ENCODE measurements around the gene KCTD14. TPM values are rescaled to one million over a fixed set of nuclear protein-coding genes. Genes with fewer than 3 reads are reported as not detected.

KCTD14 gene
- total RNA-seq, 1 donor = not detected

- Histone ChIP-seq H3K4me3 (ENCODE audit: low read length) (no peak overlapping the region), H3K27me3 (ENCODE audit: insufficient read depth, low read length) (no peaks in the 10 kb centered on the region), H3K4me1 (ENCODE audit: insufficient read depth, low read length) (no peaks in the 10 kb centered on the region), H3K9me3 (ENCODE audit: low read depth, low read length) (no peaks in the 10 kb centered on the region)
Measured at GRCh38 chr11:77967753-77968152, 55.3 kb downstream of the KCTD14 start.

- H3K4me3 ChIP-seq (ENCODE audit: low read length) = no peak overlapping the region
- no peaks in the 10 kb centered on the region for H3K9me3 ChIP-seq (ENCODE audit: low read depth, low read length)
- no peaks in the 10 kb centered on the region for H3K27me3 ChIP-seq (ENCODE audit: insufficient read depth, low read length)
- no peaks in the 10 kb centered on the region for H3K4me1 ChIP-seq (ENCODE audit: insufficient read depth, low read length)
Measured at GRCh38 chr11:77967121-77967520, 56.0 kb downstream of the KCTD14 start.

DNA sequence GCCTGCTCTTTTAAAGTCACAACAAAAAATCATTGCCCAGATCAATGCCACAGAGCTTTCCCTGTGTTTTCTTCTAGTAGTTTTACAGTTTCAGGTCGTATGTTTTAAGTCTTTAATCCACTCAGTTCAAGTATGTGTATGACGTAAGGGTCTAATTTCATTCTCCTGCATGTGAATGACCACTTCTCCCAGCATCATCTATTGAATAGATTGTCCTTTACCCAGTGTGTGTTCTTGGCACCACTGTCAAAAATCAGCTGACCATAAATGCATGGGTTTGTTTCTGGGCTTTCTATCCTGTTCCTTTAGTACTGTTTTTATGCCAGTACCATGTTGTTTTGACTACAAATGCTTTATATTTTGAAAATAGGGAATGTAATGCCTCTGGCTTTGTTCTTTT, 56.7 kb downstream of the KCTD14 start:
- no peaks in the 10 kb centered on the region for H3K9me3 ChIP-seq (ENCODE audit: low read depth, low read length)
- H3K4me3 ChIP-seq (ENCODE audit: low read length) = no peak overlapping the region
- no peaks in the 10 kb centered on the region for H3K27me3 ChIP-seq (ENCODE audit: insufficient read depth, low read length)
- H3K4me1 ChIP-seq (ENCODE audit: insufficient read depth, low read length) = no peaks in the 10 kb centered on the region

Other genes starting within 250 kb of the KCTD14 start
- 136 TPM for gene RSF1, start 202.6 kb downstream of the KCTD14 start, total RNA-seq
- 2.8 TPM for gene AAMDC, start 202.1 kb downstream of the KCTD14 start, total RNA-seq
- gene INTS4, start 28.6 kb downstream of the KCTD14 start, total RNA-seq = 63.8 TPM
- gene THRSP, start 40.6 kb upstream of the KCTD14 start, total RNA-seq = 0.31 TPM
- gene NDUFC2, start 56.6 kb upstream of the KCTD14 start, total RNA-seq = 18.5 TPM
- 17.1 TPM for gene ALG8, start 116.3 kb upstream of the KCTD14 start, total RNA-seq
- 2.2 TPM for gene KCTD21, start 165.3 kb upstream of the KCTD14 start, total RNA-seq
- gene USP35, start 165.6 kb upstream of the KCTD14 start, total RNA-seq = 6.0 TPM